Central memory CD8-positive, alpha-beta T cell (primary cell): Measurements from ENCODE around the gene MS4A12.
"Not testable (repeated sequence)": the region's sequence is repeated elsewhere in the genome, so short reads cannot be mapped to it uniquely, and the experiment has no call there.

Experiments used
- ATAC-seq: fragments of 150-1000 bp; cut with Tn5 transposase; replicated peaks from 2 replicates; pipeline ENCODE4 v1.10.0; 2022; ENCODE audit warnings: mild to moderate bottlenecking, moderate FRiP score, moderate number of reproducible peaks; ENCODE audit not compliant: poor library complexity, severe bottlenecking; ENCODE audit errors: extremely low read depth
- DNase-seq, 2 donors: peaks; one replicate each; pipeline ENCODE4 v3.0.0; 2021; ENCODE audit warnings: low spot score in 2 of 2
- H3K27ac Mint-ChIP-seq: one replicate; pipeline ENCODE4 v1.8.0; 2022; ENCODE audit warnings: low read depth, mild to moderate bottlenecking, moderate library complexity, mixed read lengths
- H3K27me3 Mint-ChIP-seq: one replicate; pipeline ENCODE4 v1.8.0; 2022; ENCODE audit warnings: mixed read lengths
- H3K36me3 Mint-ChIP-seq: one replicate; pipeline ENCODE4 v1.8.0; 2022; ENCODE audit warnings: mild to moderate bottlenecking, moderate library complexity, mixed read lengths; ENCODE audit not compliant: insufficient read depth
- H3K4me1 Mint-ChIP-seq: one replicate; pipeline ENCODE4 v1.8.0; 2022; ENCODE audit warnings: mixed read lengths
- H3K4me3 Mint-ChIP-seq: one replicate; pipeline ENCODE4 v1.8.0; 2022; ENCODE audit warnings: mild to moderate bottlenecking, moderate library complexity, mixed read lengths
- H3K9me3 Mint-ChIP-seq: one replicate; pipeline ENCODE4 v1.8.0; 2022; ENCODE audit warnings: mixed read lengths

The MS4A12 gene

DNA sequence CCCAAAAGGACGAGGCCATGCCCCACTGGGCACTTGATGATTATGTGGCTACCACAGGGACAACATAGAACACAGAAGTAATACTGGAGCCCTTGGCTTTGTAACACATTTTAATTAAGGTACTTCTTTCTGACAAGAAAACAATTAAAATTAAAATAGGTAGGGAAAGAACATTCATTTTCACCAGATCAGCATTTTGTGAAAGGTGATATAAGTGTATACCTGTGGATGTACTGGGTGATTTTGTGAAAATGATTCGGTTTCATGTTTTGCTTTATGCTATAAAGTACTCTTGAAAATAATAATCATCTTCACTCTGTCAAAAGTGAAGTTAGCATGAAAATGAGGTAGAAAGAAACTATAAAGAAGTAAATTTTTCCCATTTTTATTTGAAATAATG is 876 bp downstream of the MS4A12 start:
- Mint-ChIP-seq H3K27ac (no peak overlapping the region), H3K9me3 (no peaks in the 10 kb centered on the region), H3K36me3 (no peaks in the 10 kb centered on the region), H3K4me1 (no peaks in the 10 kb centered on the region), H3K4me3 (no peak overlapping the region), H3K27me3 (peaks cover 37% of the 10 kb centered on the region)
- DNase-seq, result no peak
- no peak for ATAC-seq

GRCh38 chr11:60498399-60498798 is 5.8 kb downstream of the MS4A12 start:
- ATAC-seq (no peak), DNase-seq (no peak)
- H3K27me3 Mint-ChIP-seq, result peaks cover 52% of the 10 kb centered on the region
- H3K27ac Mint-ChIP-seq, result no peak overlapping the region
- no peaks in the 10 kb centered on the region for H3K36me3 Mint-ChIP-seq
- no peak overlapping the region for H3K4me3 Mint-ChIP-seq
- no peaks in the 10 kb centered on the region for H3K9me3 Mint-ChIP-seq
- H3K4me1 Mint-ChIP-seq, result no peaks in the 10 kb centered on the region

DNA sequence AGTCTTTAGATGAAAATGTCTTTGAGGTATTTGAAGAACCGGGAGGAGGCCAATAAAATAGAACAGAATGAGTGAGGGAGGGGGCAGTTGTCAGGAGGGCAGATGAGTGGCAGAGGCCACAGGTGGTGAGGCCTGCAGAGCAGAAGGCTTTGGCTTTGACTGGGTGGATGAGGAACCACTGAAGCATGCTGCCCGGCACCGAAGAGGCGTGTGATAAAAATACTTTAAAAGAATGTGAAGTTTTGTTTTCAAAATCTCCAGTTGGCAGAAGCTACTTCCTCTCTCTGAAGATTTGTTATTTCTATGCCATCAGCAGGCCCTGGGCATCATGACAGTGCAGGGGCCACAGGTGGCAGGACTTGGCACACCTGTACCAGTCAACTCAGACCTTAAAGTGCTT is 6.3 kb downstream of the MS4A12 start:
- ATAC-seq (no peak), DNase-seq (no peak)
- Mint-ChIP-seq H3K27ac (no peak overlapping the region), H3K36me3 (no peaks in the 10 kb centered on the region), H3K27me3 (peaks cover 52% of the 10 kb centered on the region), H3K4me3 (no peak overlapping the region), H3K9me3 (no peaks in the 10 kb centered on the region), H3K4me1 (no peaks in the 10 kb centered on the region)

GRCh38 chr11:60500276-60500910 is 7.8 kb downstream of the MS4A12 start:
- peaks cover 44% of the 10 kb centered on the region for H3K27me3 Mint-ChIP-seq
- H3K27ac Mint-ChIP-seq, result no peak overlapping the region
- peaks cover 12% of the 10 kb centered on the region for H3K4me1 Mint-ChIP-seq
- H3K36me3 Mint-ChIP-seq, result no peaks in the 10 kb centered on the region
- ATAC-seq (no peak), DNase-seq (no peak)
- no peaks in the 10 kb centered on the region for H3K9me3 Mint-ChIP-seq
- no peak overlapping the region for H3K4me3 Mint-ChIP-seq

DNA sequence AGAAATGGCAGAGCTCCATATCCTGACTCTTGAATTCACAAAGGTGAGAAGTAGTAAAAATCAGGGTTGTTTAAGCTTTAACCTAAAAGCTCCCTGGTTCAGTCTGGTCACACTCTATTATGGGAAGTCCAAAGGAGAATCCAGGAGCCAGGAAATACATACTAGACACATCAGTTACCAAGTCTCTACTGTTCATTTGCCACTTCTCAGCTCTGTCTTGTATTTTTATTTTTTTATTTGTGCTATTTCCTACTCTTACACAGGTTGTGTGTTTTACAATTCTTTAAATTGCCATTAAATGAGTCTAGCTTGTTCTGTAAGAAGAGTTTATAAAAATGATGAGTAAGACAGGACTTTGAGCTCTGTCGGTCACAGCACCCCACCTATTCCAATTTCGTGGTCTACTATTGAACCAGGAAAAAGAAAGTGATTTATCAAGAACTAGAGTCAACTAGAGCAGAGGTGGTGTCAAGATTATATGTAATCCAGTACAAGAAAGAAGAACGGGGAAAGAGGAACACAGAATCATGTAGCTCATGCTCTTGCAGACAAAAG is 9.7 kb downstream of the MS4A12 start:
- peaks cover 12% of the 10 kb centered on the region for H3K4me1 Mint-ChIP-seq
- peaks cover 36% of the 10 kb centered on the region for H3K27me3 Mint-ChIP-seq
- H3K9me3 Mint-ChIP-seq, result no peaks in the 10 kb centered on the region
- H3K27ac Mint-ChIP-seq, result no peak overlapping the region
- ATAC-seq (no peak), DNase-seq (no peak)
- H3K4me3 Mint-ChIP-seq, result no peak overlapping the region
- no peaks in the 10 kb centered on the region for H3K36me3 Mint-ChIP-seq

DNA sequence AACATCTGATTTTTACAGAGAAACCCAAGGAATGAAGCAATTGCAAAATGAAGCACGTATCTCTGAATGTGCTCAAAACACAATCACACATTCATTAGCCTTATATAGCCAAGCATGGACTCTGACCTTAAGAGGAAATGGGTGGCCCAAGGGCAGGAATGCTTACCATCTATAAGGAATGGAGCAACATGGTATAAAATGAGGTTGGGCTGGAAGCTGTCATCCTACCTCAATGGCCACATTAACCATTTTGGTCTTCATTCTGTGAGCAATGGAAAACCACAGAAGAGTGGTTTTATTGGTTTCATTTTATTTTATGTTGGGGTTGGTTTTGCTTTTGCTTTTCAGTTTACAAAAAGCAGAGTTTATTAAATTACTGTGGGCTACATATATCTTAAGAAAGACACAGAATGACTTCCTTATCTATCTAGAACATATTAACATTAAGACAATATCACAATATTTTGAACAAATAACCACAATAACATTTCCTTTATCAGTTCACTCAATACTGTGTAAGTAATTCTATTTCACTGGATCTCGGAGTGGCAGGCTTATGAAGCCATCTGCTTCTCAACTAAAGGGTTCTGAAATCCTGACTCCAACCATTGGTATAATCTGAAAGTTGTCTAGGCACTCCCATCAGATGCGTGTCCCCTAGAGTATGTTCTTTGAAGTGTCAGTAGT is 11.8 kb downstream of the MS4A12 start:
- Mint-ChIP-seq H3K4me3 (no peak overlapping the region), H3K9me3 (no peaks in the 10 kb centered on the region), H3K36me3 (no peaks in the 10 kb centered on the region), H3K27me3 (peaks cover 29% of the 10 kb centered on the region), H3K4me1 (peaks cover 12% of the 10 kb centered on the region), H3K27ac (no peak overlapping the region)
- DNase-seq (no peak), ATAC-seq (no peak)

DNA sequence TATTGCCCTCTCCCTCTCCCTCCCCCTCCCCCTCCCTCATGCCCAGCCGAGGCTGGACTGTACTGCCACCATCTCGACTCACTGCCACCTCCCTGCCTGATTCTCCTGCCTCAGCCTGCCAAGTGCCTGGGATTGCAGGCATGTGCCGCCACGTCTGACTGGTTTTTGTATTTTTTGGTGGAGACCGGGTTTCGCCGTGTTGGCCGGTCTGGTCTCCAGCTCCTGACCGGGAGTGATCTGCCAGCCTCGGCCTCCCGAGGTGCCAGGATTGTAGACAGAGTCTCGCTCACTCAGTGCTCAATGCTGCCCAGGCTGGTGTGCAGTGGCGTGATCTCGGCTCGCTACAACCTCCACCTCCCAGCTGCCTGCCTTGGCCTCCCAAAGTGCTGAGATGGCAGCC is 17.0 kb downstream of the MS4A12 start:
- DNase-seq, H3K27ac Mint-ChIP-seq, ATAC-seq, H3K4me1 Mint-ChIP-seq, H3K9me3 Mint-ChIP-seq, H3K4me3 Mint-ChIP-seq, H3K36me3 Mint-ChIP-seq: not testable (repeated sequence)
- peaks cover 13% of the 10 kb centered on the region for H3K27me3 Mint-ChIP-seq

DNA sequence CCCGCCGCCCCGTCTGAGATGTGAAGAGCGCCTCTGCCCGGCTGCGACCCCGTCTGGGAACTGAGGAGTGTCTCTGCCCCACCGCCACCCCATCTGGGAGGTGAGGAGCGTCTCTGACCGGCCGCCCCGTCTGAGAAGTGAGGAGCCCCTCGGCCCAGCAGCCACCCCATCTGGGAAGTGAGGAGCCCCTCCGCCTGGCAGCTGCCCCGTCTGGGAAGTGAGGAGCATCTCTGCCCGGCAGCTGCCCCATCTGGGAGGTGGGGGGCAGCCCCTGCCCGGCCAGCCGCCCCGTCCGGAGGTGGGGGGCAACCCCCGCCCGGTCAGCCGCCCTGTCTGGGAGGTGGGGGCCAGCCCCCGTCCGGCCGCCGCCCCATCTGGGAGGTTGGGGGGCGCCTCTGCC is 17.6 kb downstream of the MS4A12 start:
- not testable (repeated sequence) for H3K9me3 Mint-ChIP-seq, H3K27ac Mint-ChIP-seq, DNase-seq, H3K4me3 Mint-ChIP-seq, ATAC-seq, H3K36me3 Mint-ChIP-seq, H3K4me1 Mint-ChIP-seq
- peaks cover 14% of the 10 kb centered on the region for H3K27me3 Mint-ChIP-seq

GRCh38 chr11:60511393-60511792 is 18.8 kb downstream of the MS4A12 start:
- DNase-seq, result no peak
- no peak overlapping the region for H3K4me3 Mint-ChIP-seq
- H3K36me3 Mint-ChIP-seq, result no peaks in the 10 kb centered on the region
- H3K9me3 Mint-ChIP-seq, result no peaks in the 10 kb centered on the region
- H3K27me3 Mint-ChIP-seq, result peaks cover 25% of the 10 kb centered on the region
- H3K27ac Mint-ChIP-seq, result no peak overlapping the region
- H3K4me1 Mint-ChIP-seq, result no peaks in the 10 kb centered on the region
- no peak for ATAC-seq

- Mint-ChIP-seq H3K27ac (no peak overlapping the region), H3K36me3 (no peaks in the 10 kb centered on the region), H3K4me3 (no peak overlapping the region), H3K27me3 (peaks cover 21% of the 10 kb centered on the region), H3K9me3 (no peaks in the 10 kb centered on the region), H3K4me1 (no peaks in the 10 kb centered on the region)
- ATAC-seq (no peak), DNase-seq (no peak)
Measured at GRCh38 chr11:60512651-60513225, 20.2 kb downstream of the MS4A12 start.

GRCh38 chr11:60513496-60514460 is 21.2 kb downstream of the MS4A12 start:
- Mint-ChIP-seq H3K27me3 (peaks cover 22% of the 10 kb centered on the region), H3K4me3 (no peak overlapping the region), H3K27ac (no peak overlapping the region), H3K9me3 (no peaks in the 10 kb centered on the region), H3K4me1 (no peaks in the 10 kb centered on the region), H3K36me3 (no peaks in the 10 kb centered on the region)
- DNase-seq (no peak), ATAC-seq (no peak)

- Mint-ChIP-seq H3K27me3 (peaks cover 37% of the 10 kb centered on the region), H3K36me3 (no peaks in the 10 kb centered on the region), H3K9me3 (no peaks in the 10 kb centered on the region), H3K27ac (no peak within 1 kb of the TSS), H3K4me3 (no peak within 1 kb of the TSS), H3K4me1 (no peaks in the 10 kb centered on the region)
- no peak for ATAC-seq
- DNase-seq, result no peak
Measured at GRCh38 chr11:60515144-60515855, 22.7 kb downstream of the MS4A12 start, which contains the start of gene MS4A13. MS4A13 (plus strand) TSS chr11:60515392; CDS start chr11:60518084, 2,692 bp downstream.
